GM23338 (cell line): Measurements from ENCODE around the gene HMGN3. TPM values are rescaled to one million over a fixed set of nuclear protein-coding genes. Genes with fewer than 3 reads are reported as not detected.
A peak's percentile ranks its signal among the peaks of the same experiment; 100 is the strongest.

Source experiments
- ATAC-seq: fragments of 200-7000 bp; cut with Tn5 transposase; 3 replicates; pipeline ENCODE4 v1.9.1; 2020
- DNase-seq: peaks from one replicate; pipeline ENCODE4 v3.0.0-alpha.2; 2015; ENCODE audit warnings: low spot score
- H2AFZ ChIP-seq: fragments of 200-600 bp; sonication (generic); 2 replicates; pipeline ENCODE4 v1.8.0; 2016; ENCODE audit warnings: antibody characterized with exemption, mild to moderate bottlenecking, moderate library complexity
- H3F3A ChIP-seq: fragments of 200-600 bp; sonication (generic); replicated peaks from 2 replicates; pipeline ENCODE4 v1.8.0; 2017; ENCODE audit warnings: antibody characterized with exemption, mixed run types, low read depth
- H3K27ac ChIP-seq: fragments of 200-600 bp; sonication (generic); 2 replicates; pipeline ENCODE4 v1.6.1; 2016; ENCODE audit warnings: low read depth
- H3K27me3 ChIP-seq: fragments of 200-600 bp; sonication (generic); 2 replicates; pipeline ENCODE4 v1.8.0; 2016; ENCODE audit warnings: mild to moderate bottlenecking, mixed run types, moderate library complexity; ENCODE audit not compliant: insufficient read depth
- H3K36me3 ChIP-seq: fragments of 200-600 bp; sonication (generic); 2 replicates; pipeline ENCODE4 v1.8.0; 2016; ENCODE audit warnings: mild to moderate bottlenecking; ENCODE audit not compliant: insufficient read depth
- H3K4me1 ChIP-seq: fragments of 200-600 bp; sonication (generic); 2 replicates; pipeline ENCODE4 v1.8.0; 2016; ENCODE audit warnings: mild to moderate bottlenecking, moderate library complexity; ENCODE audit not compliant: insufficient read depth
- H3K4me2 ChIP-seq: fragments of 200-600 bp; sonication (generic); 2 replicates; pipeline ENCODE4 v1.7.1; 2017; ENCODE audit warnings: mixed run types
- H3K4me3 ChIP-seq: fragments of 200-600 bp; sonication (generic); 2 replicates; pipeline ENCODE4 v1.6.1; 2016; ENCODE audit warnings: mixed run types
- H3K79me2 ChIP-seq: fragments of 200-600 bp; sonication (generic); replicated peaks from 2 replicates; pipeline ENCODE4 v1.8.0; 2017; ENCODE audit warnings: mild to moderate bottlenecking; ENCODE audit not compliant: insufficient read depth
- H3K9me2 ChIP-seq: fragments of 200-600 bp; sonication (generic); 2 replicates; pipeline ENCODE4 v1.8.0; 2017; ENCODE audit not compliant: insufficient read depth
- H4K20me1 ChIP-seq: fragments of 200-600 bp; sonication (generic); replicated peaks from 2 replicates; pipeline ENCODE4 v1.8.0; 2017; ENCODE audit warnings: mild to moderate bottlenecking; ENCODE audit not compliant: insufficient read depth
- H3K27ac Mint-ChIP-seq: 2 replicates; pipeline ENCODE4 v1.8.0; 2020; ENCODE audit warnings: inconsistent platforms, mild to moderate bottlenecking, moderate library complexity, mixed read lengths
- H3K27me3 Mint-ChIP-seq: 3 replicates; pipeline ENCODE4 v1.8.0; 2022; ENCODE audit warnings: low read depth, mild to moderate bottlenecking, moderate library complexity, mixed read lengths, inconsistent platforms; ENCODE audit not compliant: insufficient read depth, poor library complexity
- H3K36me3 Mint-ChIP-seq: 3 replicates; pipeline ENCODE4 v1.8.0; 2021; ENCODE audit warnings: low read depth, mild to moderate bottlenecking, inconsistent platforms, moderate library complexity, mixed read lengths
- H3K4me1 Mint-ChIP-seq: 3 replicates; pipeline ENCODE4 v1.8.0; 2020; ENCODE audit warnings: mild to moderate bottlenecking, inconsistent platforms, mixed read lengths
- H3K4me3 Mint-ChIP-seq: 3 replicates; pipeline ENCODE4 v1.8.0; 2021; ENCODE audit warnings: moderate library complexity, mild to moderate bottlenecking, inconsistent platforms, mixed read lengths
- H3K9me3 Mint-ChIP-seq: 3 replicates; pipeline ENCODE4 v1.8.0; 2020; ENCODE audit warnings: moderate library complexity, mild to moderate bottlenecking, inconsistent platforms, mixed read lengths
- CREB1 ChIP-seq: fragments of 250-450 bp; sonication (Bioruptor Pico); IDR thresholded peaks from 2 replicates; pipeline ENCODE4 v1.5.0; 2020; ENCODE audit warnings: low read depth, mild to moderate bottlenecking, moderate library complexity
- polyA plus RNA-seq: library from polyadenylated mRNA; unstranded; fragments of >200 nt; fragmentation: Nextera tagmentation; extraction: Ambion mirVana; gene quantifications from 2 replicates; pipeline ENCODE4 v1.2.1, GENCODE V29; 2016
- total RNA-seq: library from RNA; depleted of rRNA; stranded (reverse); fragments of >200 nt; shearing (Covaris generic); gene quantifications from 2 replicates; pipeline ENCODE4 v1.2.3, GENCODE V29; 2014
- TF ChIP-seq, protein P1 (sequence below): fragments of 250-450 bp; sonication (Bioruptor Pico); IDR thresholded peaks from 2 replicates; pipeline ENCODE4 v1.5.0; 2020; ENCODE audit warnings: mild to moderate bottlenecking, moderate library complexity

The HMGN3 gene
- total and polyA plus RNA-seq, 2 experiments from 2014 or later, result 166 to 956 TPM

DNA sequence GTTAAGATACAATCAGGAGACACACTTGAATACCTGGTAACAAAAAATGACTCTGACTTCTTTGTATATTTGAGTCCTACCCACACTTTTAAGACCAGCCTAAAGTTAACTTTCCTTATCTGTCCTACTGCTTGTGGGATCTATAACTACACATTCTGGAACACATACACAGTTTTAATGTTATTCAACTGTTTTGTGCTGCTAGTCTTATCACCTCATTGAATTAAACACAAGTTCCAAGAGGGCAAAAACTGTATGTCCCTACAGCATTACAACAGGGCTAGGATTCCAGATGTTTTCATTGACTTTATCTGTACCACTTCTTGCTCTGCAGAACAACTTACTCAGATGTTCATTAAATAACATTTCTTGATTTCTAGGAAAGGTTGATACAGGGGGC lies 2.8 kb downstream of the HMGN3 start:
- peak overlapping the region; percentile 42; the same call in 2 of the 3 replicates for H3K4me3 Mint-ChIP-seq
- no peaks in the 10 kb centered on the region for H3K27me3 ChIP-seq
- H3K4me1 Mint-ChIP-seq, result peaks cover 23% of the 10 kb centered on the region
- H3K4me1 ChIP-seq, result peaks cover 9% of the 10 kb centered on the region
- H3K9me2 ChIP-seq, result no peaks in the 10 kb centered on the region
- no peaks in the 10 kb centered on the region for H3K36me3 ChIP-seq
- H4K20me1 ChIP-seq, result peaks cover 24% of the 10 kb centered on the region
- H2AFZ ChIP-seq, result no peak overlapping the region
- peaks cover 77% of the 10 kb centered on the region for H3K79me2 ChIP-seq
- H3K4me3 ChIP-seq, result no peak overlapping the region
- H3K27ac ChIP-seq, result no peak overlapping the region
- ATAC-seq (no peak), DNase-seq (no peak)
- TF ChIP-seq, protein P1, sequence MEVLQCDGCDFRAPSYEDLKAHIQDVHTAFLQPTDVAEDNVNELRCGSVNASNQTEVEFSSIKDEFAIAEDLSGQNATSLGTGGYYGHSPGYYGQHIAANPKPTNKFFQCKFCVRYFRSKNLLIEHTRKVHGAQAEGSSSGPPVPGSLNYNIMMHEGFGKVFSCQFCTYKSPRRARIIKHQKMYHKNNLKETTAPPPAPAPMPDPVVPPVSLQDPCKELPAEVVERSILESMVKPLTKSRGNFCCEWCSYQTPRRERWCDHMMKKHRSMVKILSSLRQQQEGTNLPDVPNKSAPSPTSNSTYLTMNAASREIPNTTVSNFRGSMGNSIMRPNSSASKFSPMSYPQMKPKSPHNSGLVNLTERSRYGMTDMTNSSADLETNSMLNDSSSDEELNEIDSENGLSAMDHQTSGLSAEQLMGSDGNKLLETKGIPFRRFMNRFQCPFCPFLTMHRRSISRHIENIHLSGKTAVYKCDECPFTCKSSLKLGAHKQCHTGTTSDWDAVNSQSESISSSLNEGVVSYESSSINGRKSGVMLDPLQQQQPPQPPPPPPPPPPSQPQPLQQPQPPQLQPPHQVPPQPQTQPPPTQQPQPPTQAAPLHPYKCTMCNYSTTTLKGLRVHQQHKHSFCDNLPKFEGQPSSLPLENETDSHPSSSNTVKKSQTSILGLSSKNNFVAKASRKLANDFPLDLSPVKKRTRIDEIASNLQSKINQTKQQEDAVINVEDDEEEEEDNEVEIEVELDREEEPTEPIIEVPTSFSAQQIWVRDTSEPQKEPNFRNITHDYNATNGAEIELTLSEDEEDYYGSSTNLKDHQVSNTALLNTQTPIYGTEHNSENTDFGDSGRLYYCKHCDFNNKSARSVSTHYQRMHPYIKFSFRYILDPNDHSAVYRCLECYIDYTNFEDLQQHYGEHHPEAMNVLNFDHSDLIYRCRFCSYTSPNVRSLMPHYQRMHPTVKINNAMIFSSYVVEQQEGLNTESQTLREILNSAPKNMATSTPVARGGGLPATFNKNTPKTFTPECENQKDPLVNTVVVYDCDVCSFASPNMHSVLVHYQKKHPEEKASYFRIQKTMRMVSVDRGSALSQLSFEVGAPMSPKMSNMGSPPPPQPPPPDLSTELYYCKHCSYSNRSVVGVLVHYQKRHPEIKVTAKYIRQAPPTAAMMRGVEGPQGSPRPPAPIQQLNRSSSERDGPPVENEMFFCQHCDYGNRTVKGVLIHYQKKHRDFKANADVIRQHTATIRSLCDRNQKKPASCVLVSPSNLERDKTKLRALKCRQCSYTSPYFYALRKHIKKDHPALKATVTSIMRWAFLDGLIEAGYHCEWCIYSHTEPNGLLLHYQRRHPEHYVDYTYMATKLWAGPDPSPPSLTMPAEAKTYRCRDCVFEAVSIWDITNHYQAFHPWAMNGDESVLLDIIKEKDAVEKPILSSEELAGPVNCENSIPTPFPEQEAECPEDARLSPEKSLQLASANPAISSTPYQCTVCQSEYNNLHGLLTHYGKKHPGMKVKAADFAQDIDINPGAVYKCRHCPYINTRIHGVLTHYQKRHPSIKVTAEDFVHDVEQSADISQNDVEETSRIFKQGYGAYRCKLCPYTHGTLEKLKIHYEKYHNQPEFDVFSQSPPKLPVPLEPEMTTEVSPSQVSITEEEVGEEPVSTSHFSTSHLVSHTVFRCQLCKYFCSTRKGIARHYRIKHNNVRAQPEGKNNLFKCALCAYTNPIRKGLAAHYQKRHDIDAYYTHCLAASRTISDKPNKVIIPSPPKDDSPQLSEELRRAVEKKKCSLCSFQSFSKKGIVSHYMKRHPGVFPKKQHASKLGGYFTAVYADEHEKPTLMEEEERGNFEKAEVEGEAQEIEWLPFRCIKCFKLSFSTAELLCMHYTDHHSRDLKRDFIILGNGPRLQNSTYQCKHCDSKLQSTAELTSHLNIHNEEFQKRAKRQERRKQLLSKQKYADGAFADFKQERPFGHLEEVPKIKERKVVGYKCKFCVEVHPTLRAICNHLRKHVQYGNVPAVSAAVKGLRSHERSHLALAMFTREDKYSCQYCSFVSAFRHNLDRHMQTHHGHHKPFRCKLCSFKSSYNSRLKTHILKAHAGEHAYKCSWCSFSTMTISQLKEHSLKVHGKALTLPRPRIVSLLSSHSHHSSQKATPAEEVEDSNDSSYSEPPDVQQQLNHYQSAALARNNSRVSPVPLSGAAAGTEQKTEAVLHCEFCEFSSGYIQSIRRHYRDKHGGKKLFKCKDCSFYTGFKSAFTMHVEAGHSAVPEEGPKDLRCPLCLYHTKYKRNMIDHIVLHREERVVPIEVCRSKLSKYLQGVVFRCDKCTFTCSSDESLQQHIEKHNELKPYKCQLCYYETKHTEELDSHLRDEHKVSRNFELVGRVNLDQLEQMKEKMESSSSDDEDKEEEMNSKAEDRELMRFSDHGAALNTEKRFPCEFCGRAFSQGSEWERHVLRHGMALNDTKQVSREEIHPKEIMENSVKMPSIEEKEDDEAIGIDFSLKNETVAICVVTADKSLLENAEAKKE, result no peak
- H3K9me3 Mint-ChIP-seq, result peaks cover 3% of the 10 kb centered on the region; the same call in 1 of the 3 replicates
- H3K27ac Mint-ChIP-seq, result no peak overlapping the region
- H3K36me3 Mint-ChIP-seq, result peaks cover 15% of the 10 kb centered on the region
- H3K27me3 Mint-ChIP-seq, result peaks cover 8% of the 10 kb centered on the region
- H3F3A ChIP-seq, result no peaks in the 10 kb centered on the region
- H3K4me2 ChIP-seq, result 0 out of 2 replicates have a peak overlapping the region, but pooled peaks have one; percentile 84

DNA sequence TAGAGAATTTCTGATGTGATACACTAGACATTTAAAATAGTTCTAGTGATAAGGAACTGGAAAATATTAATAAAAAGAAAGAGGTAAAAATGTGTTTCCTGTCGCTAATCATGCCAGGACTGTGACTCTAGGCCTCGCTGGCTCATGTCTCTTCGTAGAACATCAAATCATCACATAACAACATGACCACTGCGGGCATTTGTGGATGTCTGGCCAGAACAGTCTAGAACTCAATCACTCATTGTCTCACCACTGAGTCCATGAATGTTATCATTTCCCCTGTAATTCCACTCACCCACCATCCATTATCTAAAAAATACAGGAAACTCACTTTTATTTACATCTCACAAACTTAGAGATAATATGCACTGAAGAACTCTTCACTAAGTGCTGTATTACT lies 3.4 kb downstream of the HMGN3 start:
- Histone ChIP-seq H3K4me2 (0 out of 2 replicates have a peak overlapping the region, but pooled peaks have one; percentile 84), H3K79me2 (peaks cover 83% of the 10 kb centered on the region), H3K4me1 (peaks cover 9% of the 10 kb centered on the region), H4K20me1 (peaks cover 25% of the 10 kb centered on the region), H3K27ac (no peak overlapping the region), H3F3A (no peaks in the 10 kb centered on the region), H3K4me3 (no peak overlapping the region), H3K36me3 (no peaks in the 10 kb centered on the region), H3K27me3 (no peaks in the 10 kb centered on the region), H3K9me2 (no peaks in the 10 kb centered on the region), H2AFZ (no peak overlapping the region)
- DNase-seq (no peak), ATAC-seq (no peak)
- peaks cover 15% of the 10 kb centered on the region for H3K36me3 Mint-ChIP-seq
- peaks cover 8% of the 10 kb centered on the region for H3K27me3 Mint-ChIP-seq
- peaks cover 26% of the 10 kb centered on the region for H3K4me1 Mint-ChIP-seq
- no peak for TF ChIP-seq CREB1 (CRISPR knock-in tag)
- no peak overlapping the region for H3K4me3 Mint-ChIP-seq
- no peak overlapping the region for H3K27ac Mint-ChIP-seq
- peaks cover 3% of the 10 kb centered on the region; the same call in 1 of the 3 replicates for H3K9me3 Mint-ChIP-seq
